Muscle layer of colon (tissue), 2 donors: ENCODE measurements around the gene SLC66A1.

Experiments used
- H3K27ac ChIP-seq: one replicate; pipeline ENCODE4 v1.7.0; 2013; ENCODE audit warnings: low read depth, mild to moderate bottlenecking, low read length, moderate library complexity
- H3K27me3 ChIP-seq, 2 donors: one replicate each; pipeline ENCODE4 v1.7.0; 2013; ENCODE audit warnings: low read length in 2 of 2, mild to moderate bottlenecking in 2 of 2; ENCODE audit not compliant: insufficient read depth in 2 of 2, control insufficient read depth in 1 of 2
- H3K36me3 ChIP-seq: one replicate; pipeline ENCODE4 v1.7.0; 2013; ENCODE audit warnings: mild to moderate bottlenecking, low read length; ENCODE audit not compliant: insufficient read depth
- H3K4me1 ChIP-seq: one replicate; pipeline ENCODE4 v1.7.0; 2013; ENCODE audit warnings: mild to moderate bottlenecking, low read length; ENCODE audit not compliant: insufficient read depth
- H3K4me3 ChIP-seq, 2 donors: one replicate each; pipeline ENCODE4 v1.7.0; 2013; ENCODE audit warnings: low read length in 2 of 2, low read depth in 1 of 2, mild to moderate bottlenecking in 1 of 2, moderate library complexity in 1 of 2
- H3K9ac ChIP-seq: one replicate; pipeline ENCODE4 v1.7.0; 2013; ENCODE audit warnings: low read length
- H3K9me3 ChIP-seq: one replicate; pipeline ENCODE4 v1.7.0; 2013; ENCODE audit warnings: mild to moderate bottlenecking, low read length
- donor health status: abdominal sarcoma.
- donor health status: Adenocarcinoma of cecum.

Gene SLC66A1

GRCh38 chr1:19339214-19339861, 27.2 kb downstream of the SLC66A1 start:
- Histone ChIP-seq H3K27me3 (no peaks in the 10 kb centered on the region), H3K4me1 (peaks cover 8% of the 10 kb centered on the region), H3K9ac (no peak overlapping the region), H3K4me3 (no peak overlapping the region), H3K27ac (no peak overlapping the region), H3K36me3 (peaks cover 34% of the 10 kb centered on the region), H3K9me3 (no peaks in the 10 kb centered on the region)

- Histone ChIP-seq H3K27me3 (no peaks in the 10 kb centered on the region), H3K36me3 (peaks cover 45% of the 10 kb centered on the region), H3K4me1 (peaks cover 13% of the 10 kb centered on the region), H3K27ac (no peak overlapping the region), H3K9ac (no peak overlapping the region), H3K9me3 (no peaks in the 10 kb centered on the region), H3K4me3 (no peak overlapping the region)
Observed at GRCh38 chr1:19340387-19340937, 28.3 kb downstream of the SLC66A1 start.

DNA sequence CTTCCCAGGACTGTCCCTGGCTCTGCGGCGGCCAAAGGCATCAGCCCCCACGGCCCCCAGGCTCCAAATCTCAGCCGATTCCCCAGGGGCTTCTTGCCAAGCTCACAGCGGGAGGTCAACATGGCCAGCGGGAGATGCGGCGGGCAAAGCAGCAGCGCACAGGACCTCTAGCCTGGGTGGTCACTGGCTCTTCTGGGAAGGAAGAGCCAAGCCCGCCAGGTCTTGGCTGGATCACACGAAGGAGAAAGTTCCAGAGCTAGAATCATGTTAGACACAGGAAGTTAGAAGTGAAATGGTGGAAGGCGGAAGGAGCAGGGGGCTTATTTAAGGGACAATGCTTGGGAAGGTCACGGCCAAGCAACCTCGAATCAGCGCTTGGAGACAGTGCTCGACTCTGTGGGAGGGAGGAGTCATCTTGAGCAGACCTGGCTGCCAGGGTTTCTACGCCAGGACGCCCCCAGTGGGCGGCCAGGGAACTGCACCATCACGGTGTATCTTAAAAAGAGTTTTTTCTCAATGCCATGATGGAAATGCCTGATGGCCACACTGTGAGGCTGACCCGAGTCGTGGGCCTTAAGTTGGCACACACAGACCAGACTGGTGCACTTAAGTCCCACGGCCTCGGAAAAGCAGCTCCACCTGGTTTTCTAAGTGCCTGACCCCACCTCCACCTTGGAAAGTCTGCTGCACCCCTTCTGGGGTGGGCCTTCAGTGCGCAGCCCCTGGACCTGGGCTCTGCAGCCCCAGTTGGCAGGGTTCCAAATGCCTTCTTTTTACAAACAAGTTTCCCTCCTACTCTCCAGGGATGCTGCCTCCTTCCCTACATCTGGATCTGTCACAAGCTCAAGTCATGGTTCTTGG, 29.3 kb downstream of the SLC66A1 start:
- no peak overlapping the region for H3K27ac ChIP-seq

DNA sequence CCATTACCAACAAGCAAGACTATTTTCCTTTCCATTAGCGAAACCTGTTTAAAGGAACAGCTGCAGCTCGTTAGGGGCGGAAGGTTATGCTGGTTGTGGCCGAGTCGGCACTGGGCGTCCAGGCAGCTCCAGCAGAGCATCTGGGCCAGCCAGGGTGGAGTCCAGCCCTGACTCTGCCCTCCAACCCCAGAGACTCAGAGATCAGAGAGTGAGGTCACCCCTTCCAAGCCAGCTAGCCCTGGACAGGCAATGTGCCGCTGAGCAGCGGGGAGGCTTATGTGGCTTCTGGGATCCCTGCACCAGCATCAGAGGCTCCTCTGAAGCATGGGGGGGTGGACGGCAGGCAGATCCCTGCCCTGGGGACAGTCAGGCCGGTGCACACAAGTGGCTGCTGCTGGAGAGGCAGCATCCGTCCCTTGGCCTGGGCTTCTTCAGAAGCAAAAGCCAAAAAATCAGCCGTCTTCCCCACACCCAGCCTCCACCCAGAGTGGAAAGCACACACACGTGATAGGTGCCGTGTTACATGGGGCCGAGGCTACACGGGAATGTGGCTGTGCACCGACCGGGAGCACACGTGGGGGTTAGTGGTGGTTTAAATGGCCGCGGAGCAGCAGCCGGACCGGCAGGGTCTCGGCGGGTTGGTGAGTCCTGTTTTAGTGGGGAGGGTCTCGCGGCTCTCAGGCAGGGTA, 30.1 kb downstream of the SLC66A1 start:
- H3K9ac ChIP-seq, result no peak overlapping the region
- peaks cover 46% of the 10 kb centered on the region for H3K36me3 ChIP-seq
- H3K9me3 ChIP-seq, result no peaks in the 10 kb centered on the region
- H3K4me1 ChIP-seq, result peaks cover 15% of the 10 kb centered on the region
- H3K27ac ChIP-seq, result no peak overlapping the region
- no peaks in the 10 kb centered on the region for H3K27me3 ChIP-seq
- no peak overlapping the region for H3K4me3 ChIP-seq

More for the DNA sequence above, 29.3 kb downstream of the SLC66A1 start:
- H3K4me1 ChIP-seq, result peaks cover 13% of the 10 kb centered on the region
- no peak overlapping the region for H3K9ac ChIP-seq
- no peaks in the 10 kb centered on the region for H3K27me3 ChIP-seq
- peaks cover 46% of the 10 kb centered on the region for H3K36me3 ChIP-seq
- no peaks in the 10 kb centered on the region for H3K9me3 ChIP-seq
- H3K4me3 ChIP-seq, result no peak overlapping the region

DNA sequence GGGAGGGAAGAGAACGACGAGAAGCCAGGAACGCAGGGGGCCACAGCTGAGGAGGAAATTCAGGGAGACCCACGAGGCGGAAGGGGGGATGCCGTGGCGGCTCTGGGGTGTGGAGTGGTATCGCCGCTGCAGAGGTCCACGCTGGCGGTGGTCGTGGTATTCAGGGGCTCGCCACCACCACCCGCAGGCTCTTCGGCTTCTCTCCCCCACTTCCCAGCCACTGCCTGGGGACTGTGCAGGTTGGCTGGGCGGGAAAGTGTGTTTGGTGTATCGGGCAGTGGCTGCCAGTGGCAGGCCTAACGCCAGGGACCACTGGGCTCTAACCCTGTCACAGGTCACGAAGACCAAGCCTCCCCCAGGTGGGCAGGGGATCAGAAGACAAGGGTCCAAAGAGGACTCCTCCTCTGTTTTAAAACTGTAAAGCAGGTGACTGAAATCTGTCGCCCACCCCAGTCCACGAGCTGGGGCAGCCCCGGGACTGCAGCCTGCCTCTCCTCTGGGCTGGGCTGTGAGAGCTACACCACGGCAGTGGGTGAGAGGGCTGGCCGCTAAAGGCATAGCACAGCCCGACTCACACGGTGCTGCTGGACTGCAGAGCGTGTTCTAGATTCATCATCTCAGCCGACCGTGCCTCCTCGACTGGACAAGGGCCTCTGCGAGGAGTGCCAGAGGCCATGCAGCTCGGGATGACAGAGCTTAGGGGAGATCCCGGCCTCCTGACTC, 30.9 kb downstream of the SLC66A1 start:
- Histone ChIP-seq H3K4me1 (peaks cover 23% of the 10 kb centered on the region), H3K36me3 (peaks cover 46% of the 10 kb centered on the region), H3K9me3 (no peaks in the 10 kb centered on the region), H3K9ac (no peak overlapping the region), H3K27me3 (no peaks in the 10 kb centered on the region), H3K4me3 (no peak overlapping the region), H3K27ac (no peak overlapping the region)

DNA sequence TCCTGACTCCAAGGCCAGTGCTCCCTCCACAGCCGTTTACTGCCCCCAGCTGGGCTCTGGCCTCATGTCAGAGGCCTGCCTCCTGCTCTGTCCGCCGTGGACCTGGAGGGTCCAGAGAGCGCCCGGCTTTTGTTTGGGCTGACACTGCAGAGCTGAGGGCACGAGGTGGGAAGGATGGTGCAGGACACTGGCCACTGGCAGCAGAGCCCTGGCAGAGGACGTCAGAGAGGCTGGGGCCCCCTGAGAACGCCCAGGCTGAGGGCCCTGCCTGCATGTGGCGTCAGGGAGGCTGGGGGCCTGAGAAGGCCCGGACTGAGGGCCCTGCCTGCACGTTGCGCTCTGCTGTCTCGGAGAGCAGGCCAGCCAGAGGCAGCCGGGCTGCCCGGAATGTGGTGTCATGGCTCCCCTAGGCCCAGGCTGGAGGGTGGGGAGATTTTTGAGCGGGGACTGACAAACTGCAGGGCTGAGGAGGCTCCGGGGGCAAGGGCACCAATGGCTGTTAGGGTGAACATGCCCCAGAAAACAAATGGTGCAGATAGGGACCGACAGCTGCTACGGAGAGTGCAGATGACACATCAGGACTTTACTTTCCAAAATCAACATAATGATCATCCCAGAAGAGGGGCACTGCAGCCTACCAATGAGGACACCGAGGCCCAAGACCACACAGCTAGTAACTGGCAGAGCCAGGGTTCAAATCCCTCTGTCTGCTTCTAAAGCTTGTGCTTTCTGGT, 31.7 kb downstream of the SLC66A1 start:
- H3K36me3 ChIP-seq, result peaks cover 46% of the 10 kb centered on the region
- H3K27ac ChIP-seq, result no peak overlapping the region

GRCh38 chr1:19344372-19344810, 32.3 kb downstream of the SLC66A1 start:
- Histone ChIP-seq H3K9ac (no peak overlapping the region), H3K4me1 (peaks cover 31% of the 10 kb centered on the region), H3K27me3 (no peaks in the 10 kb centered on the region), H3K27ac (no peak overlapping the region), H3K9me3 (no peaks in the 10 kb centered on the region), H3K4me3 (no peak overlapping the region), H3K36me3 (peaks cover 45% of the 10 kb centered on the region)

More for the DNA sequence above, 31.7 kb downstream of the SLC66A1 start:
- no peak overlapping the region for H3K4me3 ChIP-seq
- H3K9me3 ChIP-seq, result no peaks in the 10 kb centered on the region
- H3K9ac ChIP-seq, result no peak overlapping the region
- H3K4me1 ChIP-seq, result peaks cover 31% of the 10 kb centered on the region
- no peaks in the 10 kb centered on the region for H3K27me3 ChIP-seq

DNA sequence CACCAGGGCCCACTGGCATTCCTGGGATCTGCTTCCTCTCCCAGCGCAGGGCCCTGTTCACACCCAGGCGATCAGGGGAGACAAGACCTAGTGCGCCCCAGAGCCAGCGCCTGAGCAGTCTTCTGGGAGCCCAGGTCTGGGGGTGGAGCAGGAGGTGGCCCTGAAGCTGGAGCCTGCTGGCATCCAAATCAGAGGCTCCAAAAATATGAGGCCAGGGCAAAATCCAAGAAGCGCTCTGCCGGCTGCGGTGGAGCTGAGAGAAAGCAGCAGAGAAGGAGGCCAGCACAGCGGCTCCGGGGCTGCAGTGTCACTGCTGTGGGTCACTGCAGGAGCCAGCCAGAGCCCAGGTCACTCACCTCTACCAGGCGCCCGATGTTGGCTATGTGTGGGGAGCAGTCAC, 32.7 kb downstream of the SLC66A1 start:
- Histone ChIP-seq H3K36me3 (peaks cover 45% of the 10 kb centered on the region), H3K27ac (no peak overlapping the region), H3K9ac (no peak overlapping the region), H3K4me1 (peaks cover 31% of the 10 kb centered on the region), H3K27me3 (no peaks in the 10 kb centered on the region), H3K9me3 (no peaks in the 10 kb centered on the region), H3K4me3 (no peak overlapping the region)

DNA sequence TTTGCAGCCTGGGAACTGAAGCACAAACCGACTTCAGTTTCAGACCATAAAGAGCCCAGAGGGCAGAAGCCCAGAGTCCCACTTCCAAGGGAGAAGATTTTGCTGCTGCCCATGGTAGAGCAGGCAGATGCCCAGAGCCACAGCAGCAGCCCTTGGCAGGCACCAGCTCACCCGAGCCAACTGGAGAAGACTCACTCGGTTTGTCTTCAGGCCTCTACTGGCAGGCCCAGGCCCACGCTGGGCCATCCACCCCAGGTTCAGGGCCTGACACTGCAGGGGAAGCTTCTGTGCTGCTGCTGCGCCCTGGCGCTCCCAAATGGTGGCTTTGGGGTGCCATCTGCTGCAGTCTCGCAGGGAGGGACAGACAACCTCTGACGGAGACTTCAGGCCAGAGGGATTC, 33.3 kb downstream of the SLC66A1 start:
- Histone ChIP-seq H3K4me3 (no peak overlapping the region), H3K9ac (no peak overlapping the region), H3K9me3 (no peaks in the 10 kb centered on the region), H3K36me3 (peaks cover 47% of the 10 kb centered on the region), H3K27ac (peak overlapping the region; percentile 17), H3K4me1 (peaks cover 31% of the 10 kb centered on the region), H3K27me3 (no peaks in the 10 kb centered on the region)

- H3K27me3 ChIP-seq, result no peaks in the 10 kb centered on the region
- H3K4me3 ChIP-seq, result no peak overlapping the region
- peaks cover 42% of the 10 kb centered on the region for H3K36me3 ChIP-seq
- H3K4me1 ChIP-seq, result peaks cover 31% of the 10 kb centered on the region
- no peaks in the 10 kb centered on the region for H3K9me3 ChIP-seq
- no peak overlapping the region for H3K27ac ChIP-seq
- H3K9ac ChIP-seq, result no peak overlapping the region
Observed at GRCh38 chr1:19346026-19346425, 33.9 kb downstream of the SLC66A1 start.
